HFFc6 (cell line): ENCODE measurements around the gene KCNIP2. TPM values are rescaled to one million over a fixed set of nuclear protein-coding genes. Genes with fewer than 3 reads are reported as not detected.

Experiments used
- DNase-seq: peaks from one replicate; pipeline ENCODE4 v3.0.0-alpha.2; 2018
- H3K27ac Mint-ChIP-seq: 2 replicates; pipeline ENCODE4 v1.8.0; 2020; ENCODE audit warnings: mild to moderate bottlenecking, mixed read lengths
- H3K27me3 Mint-ChIP-seq: 2 replicates; pipeline ENCODE4 v1.8.0; 2021; ENCODE audit warnings: mild to moderate bottlenecking, moderate library complexity, mixed read lengths; ENCODE audit not compliant: insufficient read depth
- H3K36me3 Mint-ChIP-seq: 2 replicates; pipeline ENCODE4 v1.8.0; 2021; ENCODE audit warnings: low read depth, mixed read lengths
- H3K4me1 Mint-ChIP-seq: 2 replicates; pipeline ENCODE4 v1.8.0; 2020; ENCODE audit warnings: low read depth, mixed read lengths
- H3K4me3 Mint-ChIP-seq: 2 replicates; pipeline ENCODE4 v1.8.0; 2020; ENCODE audit warnings: mild to moderate bottlenecking, moderate library complexity, mixed read lengths
- H3K9me3 Mint-ChIP-seq: 2 replicates; pipeline ENCODE4 v1.8.0; 2020; ENCODE audit warnings: mild to moderate bottlenecking, mixed read lengths
- total RNA-seq, 6 experiments: library from RNA; stranded (reverse); fragmentation: NEBNext Ultra II Directional; extraction: Animal tissue kit (Norgen Biotek cat#: 25700); gene quantifications; 2 replicates in 1 of 6; 3 replicates in 5 of 6; pipeline ENCODE4 v1.2.3, GENCODE V29; 2021
- TF ChIP-seq, protein P1 (sequence below): fragments of 200-600 bp; sonication (generic); IDR thresholded peaks from 2 replicates; pipeline ENCODE4 v1.5.0; 2021; ENCODE audit warnings: antibody characterized with exemption, mild to moderate bottlenecking

Gene KCNIP2
- total RNA-seq, 6 experiments from 2014 or later: 0.31 to 1.3 (median 0.50) TPM

DNA sequence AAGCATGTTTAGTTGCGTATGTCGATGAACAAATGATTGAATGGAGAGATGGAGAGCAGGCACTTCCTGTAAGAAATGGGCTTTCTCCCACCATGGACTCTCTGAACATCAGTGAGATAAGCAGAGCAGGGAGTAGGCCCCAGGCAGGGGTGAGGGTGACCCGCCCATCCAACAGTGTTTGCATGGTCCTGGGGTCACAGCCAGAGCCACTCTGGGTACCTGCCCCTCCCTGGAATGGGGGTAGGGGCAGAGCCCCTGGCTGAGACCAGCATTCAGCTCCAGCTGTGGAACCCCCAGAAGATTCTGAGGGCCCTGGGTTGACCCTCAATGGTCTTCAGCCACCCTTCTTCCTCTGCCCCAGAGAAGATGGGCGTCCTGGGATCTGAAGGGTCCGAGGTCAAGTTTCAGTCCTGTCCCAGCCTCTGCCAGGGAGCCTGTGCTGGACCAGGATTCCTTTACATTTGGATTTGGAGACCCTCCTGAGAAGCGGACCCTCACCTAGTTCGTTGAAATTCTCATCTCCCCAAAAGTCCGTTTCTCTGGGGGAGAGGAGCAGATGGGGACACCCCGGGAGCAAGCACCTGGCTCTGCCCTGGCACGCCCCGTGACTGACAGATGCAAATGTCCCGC is 65.3 kb downstream of the KCNIP2 start:
- H3K4me1 Mint-ChIP-seq: peaks cover 40% of the 10 kb centered on the region
- DNase-seq: no peak
- no peak overlapping the region for H3K4me3 Mint-ChIP-seq
- peaks cover 32% of the 10 kb centered on the region for H3K27me3 Mint-ChIP-seq
- TF ChIP-seq, protein P1, sequence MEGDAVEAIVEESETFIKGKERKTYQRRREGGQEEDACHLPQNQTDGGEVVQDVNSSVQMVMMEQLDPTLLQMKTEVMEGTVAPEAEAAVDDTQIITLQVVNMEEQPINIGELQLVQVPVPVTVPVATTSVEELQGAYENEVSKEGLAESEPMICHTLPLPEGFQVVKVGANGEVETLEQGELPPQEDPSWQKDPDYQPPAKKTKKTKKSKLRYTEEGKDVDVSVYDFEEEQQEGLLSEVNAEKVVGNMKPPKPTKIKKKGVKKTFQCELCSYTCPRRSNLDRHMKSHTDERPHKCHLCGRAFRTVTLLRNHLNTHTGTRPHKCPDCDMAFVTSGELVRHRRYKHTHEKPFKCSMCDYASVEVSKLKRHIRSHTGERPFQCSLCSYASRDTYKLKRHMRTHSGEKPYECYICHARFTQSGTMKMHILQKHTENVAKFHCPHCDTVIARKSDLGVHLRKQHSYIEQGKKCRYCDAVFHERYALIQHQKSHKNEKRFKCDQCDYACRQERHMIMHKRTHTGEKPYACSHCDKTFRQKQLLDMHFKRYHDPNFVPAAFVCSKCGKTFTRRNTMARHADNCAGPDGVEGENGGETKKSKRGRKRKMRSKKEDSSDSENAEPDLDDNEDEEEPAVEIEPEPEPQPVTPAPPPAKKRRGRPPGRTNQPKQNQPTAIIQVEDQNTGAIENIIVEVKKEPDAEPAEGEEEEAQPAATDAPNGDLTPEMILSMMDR: no peak
- no peak overlapping the region for H3K27ac Mint-ChIP-seq
- peaks cover 4% of the 10 kb centered on the region; the same call in 1 of the 2 replicates for H3K36me3 Mint-ChIP-seq
- H3K9me3 Mint-ChIP-seq: no peaks in the 10 kb centered on the region; the same call in 1 of the 2 replicates

DNA sequence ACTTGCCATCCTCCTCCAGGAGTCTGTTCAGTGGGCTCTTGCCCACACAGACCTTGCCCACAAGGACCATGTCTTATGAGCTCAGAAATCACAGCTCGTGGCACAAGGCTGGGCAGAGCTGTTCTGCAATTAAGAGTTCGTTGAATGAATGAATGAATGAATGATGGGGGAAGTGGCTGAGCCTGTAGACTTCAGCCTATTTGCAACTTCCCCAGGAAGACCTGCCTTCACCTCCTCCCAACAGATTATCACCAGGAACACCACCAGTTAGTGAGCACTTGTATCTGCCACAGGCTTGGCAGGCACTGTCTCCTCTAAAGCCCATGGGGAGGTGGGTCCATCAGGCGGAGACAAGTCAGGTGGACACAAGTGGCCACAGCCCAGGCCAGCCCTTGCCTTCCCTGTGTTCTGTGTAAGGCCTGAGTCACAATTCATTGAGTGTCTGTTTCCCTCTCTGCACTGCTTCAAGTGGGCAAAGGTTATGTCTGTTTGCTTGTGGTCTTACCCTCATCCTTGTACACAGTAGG is 65.9 kb downstream of the KCNIP2 start:
- no peak for DNase-seq
- no peak overlapping the region for H3K27ac Mint-ChIP-seq
- H3K4me1 Mint-ChIP-seq: peaks cover 35% of the 10 kb centered on the region
- H3K27me3 Mint-ChIP-seq: peaks cover 32% of the 10 kb centered on the region
- TF ChIP-seq, protein P1: no peak
- no peaks in the 10 kb centered on the region for H3K36me3 Mint-ChIP-seq
- no peaks in the 10 kb centered on the region for H3K9me3 Mint-ChIP-seq
- no peak overlapping the region for H3K4me3 Mint-ChIP-seq

GRCh38 chr10:101776161-101776817 is 67.3 kb downstream of the KCNIP2 start:
- no peak overlapping the region for H3K27ac Mint-ChIP-seq
- H3K9me3 Mint-ChIP-seq: no peaks in the 10 kb centered on the region
- peaks cover 21% of the 10 kb centered on the region for H3K4me1 Mint-ChIP-seq
- H3K27me3 Mint-ChIP-seq: peaks cover 38% of the 10 kb centered on the region
- no peak overlapping the region; the same call in 1 of the 2 replicates for H3K4me3 Mint-ChIP-seq
- no peaks in the 10 kb centered on the region for H3K36me3 Mint-ChIP-seq
- TF ChIP-seq, protein P1: no peak
- DNase-seq: no peak

Other genes starting within 250 kb of the KCNIP2 start
- gene FBXW4, start 148.6 kb downstream of the KCNIP2 start, total RNA-seq: 10 to 100 TPM; 22.9 to 33.3 (median 28.8) TPM
- gene FGF8, start 67.7 kb downstream of the KCNIP2 start, total RNA-seq: not detected
- 10 to 100 TPM; 51.8 to 64.6 (median 54.8) TPM for gene NPM3, start 60.4 kb downstream of the KCNIP2 start, total RNA-seq
- gene OGA, start 25.4 kb downstream of the KCNIP2 start, total RNA-seq: 10 to 100 TPM; 56.2 to 61.6 (median 59.1) TPM
- gene ARMH3, start 212.4 kb upstream of the KCNIP2 start, total RNA-seq: 10 to 100 TPM; 18.0 to 21.7 (median 18.8) TPM
- 10 to 100 TPM; 22.0 to 29.4 (median 24.0) TPM for gene HPS6, start 221.5 kb upstream of the KCNIP2 start, total RNA-seq